BLaER1 (cell line): Measurements from ENCODE around the gene DSTN.

Source experiments
- H3K27ac ChIP-seq: shearing (Covaris generic); formaldehyde crosslinking; 2 replicates; pipeline ENCODE4 v1.8.1; 2022
- H3K27me3 ChIP-seq: shearing (Covaris generic); formaldehyde crosslinking; 2 replicates; pipeline ENCODE4 v1.8.1; 2022
- H3K36me3 ChIP-seq: shearing (Covaris generic); formaldehyde crosslinking; 2 replicates; pipeline ENCODE4 v1.8.1; 2022
- H3K4me1 ChIP-seq: shearing (Covaris generic); formaldehyde crosslinking; 2 replicates; pipeline ENCODE4 v1.8.1; 2022
- H3K4me2 ChIP-seq: shearing (Covaris generic); formaldehyde crosslinking; 2 replicates; pipeline ENCODE4 v1.8.1; 2022
- H3K4me3 ChIP-seq: shearing (Covaris generic); formaldehyde crosslinking; 2 replicates; pipeline ENCODE4 v1.8.1; 2022
- H3K9ac ChIP-seq: shearing (Covaris generic); formaldehyde crosslinking; 2 replicates; pipeline ENCODE4 v1.8.1; 2022
- H3K9me3 ChIP-seq: shearing (Covaris generic); formaldehyde crosslinking; 2 replicates; pipeline ENCODE4 v1.8.1; 2022
- H4K20me1 ChIP-seq: shearing (Covaris generic); formaldehyde crosslinking; 2 replicates; pipeline ENCODE4 v1.8.1; 2022
- Cebpa-rat ChIP-seq: shearing (Covaris generic); IDR thresholded peaks from 2 replicates; pipeline ENCODE4 v1.8.1; 2022

The DSTN gene

GRCh38 chr20:17609811-17610377 is 40.0 kb downstream of the DSTN start:
- peak overlapping the region; percentile 82; the same call in 1 of the 2 replicates for H3K9ac ChIP-seq
- TF ChIP-seq Cebpa-rat = no peak
- peak overlapping the region; percentile 97 for H3K4me2 ChIP-seq
- peaks cover 60% of the 10 kb centered on the region for H3K4me1 ChIP-seq
- H4K20me1 ChIP-seq = no peaks in the 10 kb centered on the region
- no peak overlapping the region for H3K4me3 ChIP-seq
- peaks cover 17% of the 10 kb centered on the region for H3K36me3 ChIP-seq
- H3K27ac ChIP-seq = peak overlapping the region; percentile 93
- H3K9me3 ChIP-seq = no peaks in the 10 kb centered on the region
- H3K27me3 ChIP-seq = no peaks in the 10 kb centered on the region

GRCh38 chr20:17610566-17611289 is 40.9 kb downstream of the DSTN start:
- Histone ChIP-seq H4K20me1 (no peaks in the 10 kb centered on the region), H3K4me2 (peak overlapping the region; percentile 97), H3K9ac (peak overlapping the region; percentile 82), H3K27me3 (no peaks in the 10 kb centered on the region), H3K9me3 (no peaks in the 10 kb centered on the region), H3K27ac (peak overlapping the region; percentile 93), H3K4me3 (peak overlapping the region; percentile 65), H3K4me1 (peaks cover 69% of the 10 kb centered on the region), H3K36me3 (peaks cover 11% of the 10 kb centered on the region; the same call in 1 of the 2 replicates)
- TF ChIP-seq Cebpa-rat = no peak

GRCh38 chr20:17611290-17611539 is 41.3 kb downstream of the DSTN start:
- no peak for TF ChIP-seq Cebpa-rat
- Histone ChIP-seq H3K4me2 (peak overlapping the region; percentile 97), H3K27ac (peak overlapping the region; percentile 93), H3K9me3 (no peaks in the 10 kb centered on the region), H3K4me3 (peak overlapping the region; percentile 65), H3K27me3 (no peaks in the 10 kb centered on the region), H3K4me1 (peaks cover 73% of the 10 kb centered on the region), H3K9ac (peak overlapping the region; percentile 82), H4K20me1 (no peaks in the 10 kb centered on the region), H3K36me3 (peaks cover 11% of the 10 kb centered on the region; the same call in 1 of the 2 replicates)

- Histone ChIP-seq H3K27me3 (no peaks in the 10 kb centered on the region), H4K20me1 (no peaks in the 10 kb centered on the region), H3K4me1 (peaks cover 78% of the 10 kb centered on the region), H3K9me3 (no peaks in the 10 kb centered on the region), H3K4me3 (peak overlapping the region; percentile 65), H3K27ac (peak overlapping the region; percentile 93), H3K9ac (peak overlapping the region; percentile 82), H3K4me2 (peak overlapping the region; percentile 97), H3K36me3 (peaks cover 11% of the 10 kb centered on the region; the same call in 1 of the 2 replicates)
- no peak for TF ChIP-seq Cebpa-rat
These were observed 41.8 kb downstream of the DSTN start for GRCh38 chr20:17611540-17612286.

GRCh38 chr20:17612287-17612991 is 42.6 kb downstream of the DSTN start:
- Histone ChIP-seq H3K36me3 (peaks cover 14% of the 10 kb centered on the region; the same call in 1 of the 2 replicates), H4K20me1 (no peaks in the 10 kb centered on the region; the same call in 1 of the 2 replicates), H3K4me1 (peaks cover 86% of the 10 kb centered on the region), H3K9me3 (no peaks in the 10 kb centered on the region), H3K27me3 (no peaks in the 10 kb centered on the region), H3K4me3 (peak overlapping the region; percentile 65), H3K9ac (peak overlapping the region; percentile 82), H3K27ac (peak overlapping the region; percentile 93), H3K4me2 (peak overlapping the region; percentile 97)
- TF ChIP-seq Cebpa-rat = no peak

GRCh38 chr20:17612992-17613327 is 43.1 kb downstream of the DSTN start:
- peak overlapping the region; percentile 97 for H3K4me2 ChIP-seq
- H3K9ac ChIP-seq = peak overlapping the region; percentile 82
- H3K4me1 ChIP-seq = peaks cover 91% of the 10 kb centered on the region
- H3K4me3 ChIP-seq = peak overlapping the region; percentile 65
- no peak for TF ChIP-seq Cebpa-rat
- no peaks in the 10 kb centered on the region for H3K27me3 ChIP-seq
- peak overlapping the region; percentile 93 for H3K27ac ChIP-seq
- no peaks in the 10 kb centered on the region; the same call in 1 of the 2 replicates for H4K20me1 ChIP-seq
- peaks cover 12% of the 10 kb centered on the region for H3K36me3 ChIP-seq
- no peaks in the 10 kb centered on the region for H3K9me3 ChIP-seq

GRCh38 chr20:17613328-17614175 is 43.7 kb downstream of the DSTN start:
- H3K4me2 ChIP-seq = peak overlapping the region; percentile 97
- H3K4me1 ChIP-seq = peaks cover 97% of the 10 kb centered on the region
- H3K9me3 ChIP-seq = no peaks in the 10 kb centered on the region
- no peaks in the 10 kb centered on the region; the same call in 1 of the 2 replicates for H4K20me1 ChIP-seq
- no peaks in the 10 kb centered on the region for H3K27me3 ChIP-seq
- peak overlapping the region; percentile 65 for H3K4me3 ChIP-seq
- H3K9ac ChIP-seq = peak overlapping the region; percentile 82
- no peak for TF ChIP-seq Cebpa-rat
- peaks cover 13% of the 10 kb centered on the region for H3K36me3 ChIP-seq
- H3K27ac ChIP-seq = peak overlapping the region; percentile 93

GRCh38 chr20:17614176-17614811 is 44.4 kb downstream of the DSTN start:
- no peaks in the 10 kb centered on the region for H3K9me3 ChIP-seq
- H3K4me2 ChIP-seq = peak overlapping the region; percentile 97
- peaks cover 98% of the 10 kb centered on the region for H3K4me1 ChIP-seq
- peak overlapping the region; percentile 65 for H3K4me3 ChIP-seq
- H4K20me1 ChIP-seq = peaks cover 5% of the 10 kb centered on the region; the same call in 1 of the 2 replicates
- peak overlapping the region; percentile 82 for H3K9ac ChIP-seq
- H3K27ac ChIP-seq = peak overlapping the region; percentile 93
- H3K36me3 ChIP-seq = peaks cover 21% of the 10 kb centered on the region
- no peak for TF ChIP-seq Cebpa-rat
- H3K27me3 ChIP-seq = no peaks in the 10 kb centered on the region
